ENCODE data around the gene EFNA5. TPM values are rescaled to one million over a fixed set of nuclear protein-coding genes. Genes with fewer than 3 reads are reported as not detected.

EFNA5 gene
- total RNA-seq, 1 donor from 2014 or later = 8.2 TPM

GRCh38 chr5:107646418-107646817, 24.3 kb downstream of the EFNA5 start:
- DNase-seq (ENCODE audit: low read depth) = no peak

GRCh38 chr5:107640568-107640967, 30.2 kb downstream of the EFNA5 start:
- DNase-seq (ENCODE audit: low read depth) = no peak

GRCh38 chr5:107639990-107640389, 30.7 kb downstream of the EFNA5 start:
- DNase-seq (ENCODE audit: low read depth) = no peak

- DNase-seq (ENCODE audit: low read depth) = no peak
These were observed 34.2 kb downstream of the EFNA5 start for GRCh38 chr5:107636555-107636954.

DNA sequence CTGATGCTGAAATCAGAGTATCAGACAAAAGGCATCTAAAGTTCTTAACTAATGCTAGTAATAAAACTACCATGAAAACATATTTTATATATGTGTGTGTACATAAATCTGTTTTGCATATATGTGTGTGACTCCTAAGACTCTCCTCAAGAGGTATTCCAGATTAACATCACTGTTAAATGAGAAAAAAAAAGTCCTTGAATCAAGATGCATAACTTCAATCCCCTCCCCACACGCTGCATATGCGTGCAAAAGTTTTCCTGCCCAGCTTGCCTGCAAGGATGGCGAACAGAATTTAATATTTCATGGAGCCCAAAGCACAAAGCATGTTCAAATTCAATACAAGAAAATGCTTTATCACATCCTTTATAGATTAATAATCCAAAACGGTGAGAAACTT, 34.7 kb downstream of the EFNA5 start:
- DNase-seq (ENCODE audit: low read depth) = no peak

DNA sequence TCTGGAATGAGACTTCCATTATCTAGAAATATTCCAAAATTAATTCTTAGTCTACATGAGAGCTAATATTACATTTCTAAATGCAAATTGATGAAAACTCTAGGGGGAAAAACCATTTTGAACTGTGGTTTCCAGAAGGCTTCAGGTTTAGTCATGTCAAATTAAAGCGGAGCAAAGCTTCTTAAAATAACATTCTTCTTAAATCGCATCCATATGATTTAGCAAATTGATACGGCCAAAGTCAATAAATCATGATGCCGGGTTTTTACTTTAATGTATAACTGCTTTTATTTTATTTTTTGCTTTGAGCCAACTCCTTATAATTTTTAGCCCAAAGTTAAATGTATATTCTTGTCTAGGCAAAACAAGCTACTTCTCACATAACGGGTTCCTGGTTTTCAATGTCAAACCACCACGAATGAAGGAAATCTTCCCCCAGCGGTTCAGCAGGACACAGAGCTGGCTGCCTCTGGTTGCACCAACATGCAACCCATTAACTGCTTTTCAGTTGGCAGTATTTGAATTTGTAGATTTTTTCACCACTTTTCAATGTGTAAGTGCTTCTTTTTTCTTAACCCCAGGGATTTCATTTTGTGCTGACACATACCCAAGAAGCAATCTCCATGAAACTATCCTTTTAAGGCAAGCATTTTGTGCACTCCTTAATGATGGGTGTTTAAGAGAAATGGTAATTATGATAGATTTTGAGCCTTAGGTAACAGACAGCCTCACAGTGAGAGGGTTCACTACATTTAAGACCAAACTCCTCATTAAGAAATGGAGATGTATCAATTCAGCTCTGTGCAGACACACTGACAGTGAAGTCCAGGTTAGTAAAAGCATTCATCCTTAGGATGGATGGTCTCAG, 35.5 kb downstream of the EFNA5 start:
- no peak for DNase-seq (ENCODE audit: low read depth)

GRCh38 chr5:107633171-107633901, 37.4 kb downstream of the EFNA5 start:
- no peak for DNase-seq (ENCODE audit: low read depth)

- DNase-seq (ENCODE audit: low read depth) = no peak
These were observed 38.9 kb downstream of the EFNA5 start for GRCh38 chr5:107631805-107632362.

- no peak for DNase-seq (ENCODE audit: low read depth)
These were observed 40.6 kb downstream of the EFNA5 start for GRCh38 chr5:107630184-107630583.

- DNase-seq (ENCODE audit: low read depth) = no peak
These were observed 46.5 kb downstream of the EFNA5 start for GRCh38 chr5:107624235-107624634.

GRCh38 chr5:107621089-107621488, 49.6 kb downstream of the EFNA5 start:
- no peak for DNase-seq (ENCODE audit: low read depth)

DNA sequence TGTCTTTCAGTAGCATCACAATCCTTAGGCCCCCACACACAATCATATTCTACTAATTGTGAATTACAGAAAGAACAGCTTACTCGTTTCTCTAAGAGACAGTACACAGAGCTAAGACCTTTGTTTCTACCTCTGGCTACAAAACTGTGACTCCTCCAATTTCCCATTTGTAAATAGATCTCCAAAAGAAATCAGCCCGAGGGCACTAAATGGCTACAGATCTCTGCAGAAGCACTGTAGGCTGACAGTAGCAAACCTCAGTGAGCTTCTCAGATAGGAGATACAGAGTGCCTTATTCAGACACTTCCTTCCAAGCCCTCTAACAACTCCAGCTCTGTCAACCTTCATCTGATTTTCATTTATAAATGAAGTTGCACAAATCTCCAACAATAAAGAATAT, 51.0 kb downstream of the EFNA5 start:
- DNase-seq (ENCODE audit: low read depth) = no peak

GRCh38 chr5:107618242-107618641, 52.5 kb downstream of the EFNA5 start:
- DNase-seq (ENCODE audit: low read depth) = no peak

DNA sequence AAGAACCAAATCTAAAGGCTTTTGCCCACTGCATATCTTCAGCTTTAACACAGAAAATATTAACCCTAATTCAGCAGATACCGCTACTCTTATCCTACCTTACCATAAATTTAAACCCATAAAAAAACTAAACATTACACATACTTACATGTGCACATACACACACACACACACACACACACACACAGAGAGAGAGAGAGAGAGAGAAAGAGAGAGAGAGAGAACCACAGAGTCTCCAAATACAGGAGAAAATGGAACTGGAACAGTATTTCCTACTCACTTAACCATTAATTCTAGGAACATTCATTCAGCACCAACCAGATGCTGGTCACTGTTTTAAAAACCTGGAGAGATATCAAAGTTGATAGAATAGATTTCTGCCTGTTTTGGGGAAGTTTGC, 53.7 kb downstream of the EFNA5 start:
- DNase-seq (ENCODE audit: low read depth) = no peak

- DNase-seq (ENCODE audit: low read depth) = no peak
These were observed 54.5 kb downstream of the EFNA5 start for GRCh38 chr5:107616213-107616612.

- DNase-seq (ENCODE audit: low read depth) = no peak
These were observed 55.4 kb downstream of the EFNA5 start for GRCh38 chr5:107615299-107615817.

- no peak for DNase-seq (ENCODE audit: low read depth)
These were observed 58.2 kb downstream of the EFNA5 start for GRCh38 chr5:107612541-107612940.

DNA sequence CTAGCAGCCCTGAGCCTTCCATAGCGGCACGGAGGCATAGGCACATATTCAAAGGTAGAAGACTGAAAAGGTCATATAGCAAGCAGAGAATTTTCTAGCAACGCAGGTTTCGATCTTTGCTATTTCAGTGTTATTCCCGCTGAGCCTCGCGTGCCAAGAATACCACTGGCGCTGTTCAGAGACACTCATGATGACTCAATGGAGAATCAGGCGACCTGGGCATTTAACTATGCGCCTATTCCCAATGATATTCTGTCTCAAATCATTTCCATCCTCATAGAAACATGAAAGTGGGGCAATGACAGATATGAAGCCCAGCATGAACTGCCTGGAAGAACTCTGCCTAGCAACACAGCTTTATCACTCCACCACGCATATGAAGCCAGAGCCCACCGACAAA, 59.9 kb downstream of the EFNA5 start:
- no peak for DNase-seq (ENCODE audit: low read depth)

- DNase-seq (ENCODE audit: low read depth) = no peak
These were observed 62.9 kb downstream of the EFNA5 start for GRCh38 chr5:107607671-107608345.

- DNase-seq (ENCODE audit: low read depth) = no peak
These were observed 63.5 kb downstream of the EFNA5 start for GRCh38 chr5:107607196-107607595.

DNA sequence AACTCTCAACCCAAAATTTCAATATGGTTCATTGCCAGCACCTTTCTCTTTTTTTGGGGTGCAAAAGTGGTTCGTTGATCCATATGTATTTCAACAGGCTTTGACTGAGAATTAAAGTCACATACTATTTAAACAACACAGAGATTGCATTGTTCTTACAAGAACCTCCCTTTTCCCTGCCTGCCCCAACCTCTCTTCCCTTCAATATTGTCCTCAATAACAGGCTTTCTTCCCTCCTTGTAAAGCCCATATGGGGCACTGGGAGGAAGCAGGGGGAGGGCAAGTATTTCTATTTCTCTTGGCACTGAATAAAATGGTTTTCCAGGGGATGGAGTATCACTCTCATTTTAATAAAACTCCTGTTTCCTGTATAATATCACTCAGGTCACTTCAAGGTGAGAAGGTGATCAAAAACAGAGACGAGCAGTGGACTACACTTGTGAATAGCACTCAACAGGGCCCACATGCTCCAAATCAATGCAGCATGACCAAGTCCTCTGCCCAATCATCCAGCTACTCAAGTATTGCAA, 65.1 kb downstream of the EFNA5 start:
- no peak for DNase-seq (ENCODE audit: low read depth)
